Measurements from ENCODE around the gene KLHDC3.

Gene KLHDC3

GRCh38 chr6:42973926-42974325 is 40.1 kb upstream of the KLHDC3 start:
- peaks cover 4% of the 10 kb centered on the region; the same call in 1 of the 2 replicates for H3K79me2 ChIP-seq (ENCODE audit: insufficient read depth, low read length)
- no peaks in the 10 kb centered on the region for H3F3A ChIP-seq (ENCODE audit: insufficient read depth, low read length)
- H3K9ac ChIP-seq (ENCODE audit: low read length), result no peak overlapping the region
- H3K27me3 ChIP-seq (ENCODE audit: insufficient read depth, low read length), result no peaks in the 10 kb centered on the region
- no peak overlapping the region for H2AFZ ChIP-seq (ENCODE audit: low read length)
- H3K9me3 ChIP-seq (ENCODE audit: low read length), result no peaks in the 10 kb centered on the region
- H3K27ac ChIP-seq (ENCODE audit: low read depth, low read length, poor library complexity, severe bottlenecking), result peak overlapping the region; percentile 21
- TF ChIP-seq EZH2 (IDR thresholded peaks at IDR 0.05; ENCODE audit: borderline replicate concordance, low read length) (no peak), CTCF (IDR thresholded peaks at IDR 0.05; ENCODE audit: low read length) (no peak)
- no peak overlapping the region for H3K4me2 ChIP-seq (ENCODE audit: low read length)
- no peaks in the 10 kb centered on the region for H4K20me1 ChIP-seq (ENCODE audit: insufficient read depth, low read length)
- peaks cover 25% of the 10 kb centered on the region for H3K4me1 ChIP-seq (ENCODE audit: insufficient read depth, low read length, severe bottlenecking)
- H3K36me3 ChIP-seq (ENCODE audit: insufficient read depth, low read length), result peaks cover 27% of the 10 kb centered on the region
- no peak overlapping the region for H3K4me3 ChIP-seq (ENCODE audit: low read depth, low read length, poor library complexity, severe bottlenecking)
- H3K9me2 ChIP-seq (ENCODE audit: low read depth, low read length), result no peaks in the 10 kb centered on the region

- Histone ChIP-seq H3K27ac (ENCODE audit: low read depth, low read length, poor library complexity, severe bottlenecking) (peak overlapping the region; percentile 26), H4K20me1 (ENCODE audit: insufficient read depth, low read length) (no peaks in the 10 kb centered on the region), H2AFZ (ENCODE audit: low read length) (no peak overlapping the region), H3K79me2 (ENCODE audit: insufficient read depth, low read length) (peaks cover 4% of the 10 kb centered on the region; the same call in 1 of the 2 replicates), H3K27me3 (ENCODE audit: insufficient read depth, low read length) (no peaks in the 10 kb centered on the region), H3K9me2 (ENCODE audit: low read depth, low read length) (no peaks in the 10 kb centered on the region), H3K36me3 (ENCODE audit: insufficient read depth, low read length) (peaks cover 27% of the 10 kb centered on the region), H3K9ac (ENCODE audit: low read length) (no peak overlapping the region), H3K9me3 (ENCODE audit: low read length) (no peaks in the 10 kb centered on the region), H3K4me2 (ENCODE audit: low read length) (no peak overlapping the region; the same call in 1 of the 2 replicates), H3K4me3 (ENCODE audit: low read depth, low read length, poor library complexity, severe bottlenecking) (no peak overlapping the region), H3F3A (ENCODE audit: insufficient read depth, low read length) (no peaks in the 10 kb centered on the region), H3K4me1 (ENCODE audit: insufficient read depth, low read length, severe bottlenecking) (peaks cover 33% of the 10 kb centered on the region)
- TF ChIP-seq CTCF (IDR thresholded peaks at IDR 0.05; ENCODE audit: low read length) (no peak), EZH2 (IDR thresholded peaks at IDR 0.05; ENCODE audit: borderline replicate concordance, low read length) (no peak)
Observed at GRCh38 chr6:42974919-42975505, 39.0 kb upstream of the KLHDC3 start.

GRCh38 chr6:42978487-42978838 is 35.6 kb upstream of the KLHDC3 start:
- H3K9ac ChIP-seq (ENCODE audit: low read length), result peak overlapping the region; percentile 87
- no peaks in the 10 kb centered on the region for H3K9me3 ChIP-seq (ENCODE audit: low read length)
- peak overlapping the region; percentile 70 for H3K27ac ChIP-seq (ENCODE audit: low read depth, low read length, poor library complexity, severe bottlenecking)
- TF ChIP-seq CTCF (IDR thresholded peaks at IDR 0.05; ENCODE audit: low read length), result no peak
- TF ChIP-seq EZH2 (IDR thresholded peaks at IDR 0.05; ENCODE audit: borderline replicate concordance, low read length), result no peak
- peaks cover 26% of the 10 kb centered on the region for H3K36me3 ChIP-seq (ENCODE audit: insufficient read depth, low read length)
- peak overlapping the region; percentile 85 for H3K4me3 ChIP-seq (ENCODE audit: low read depth, low read length, poor library complexity, severe bottlenecking)
- H2AFZ ChIP-seq (ENCODE audit: low read length), result no peak overlapping the region
- no peaks in the 10 kb centered on the region for H3K27me3 ChIP-seq (ENCODE audit: insufficient read depth, low read length)
- peaks cover 4% of the 10 kb centered on the region; the same call in 1 of the 2 replicates for H3K79me2 ChIP-seq (ENCODE audit: insufficient read depth, low read length)
- peaks cover 35% of the 10 kb centered on the region for H3K4me1 ChIP-seq (ENCODE audit: insufficient read depth, low read length, severe bottlenecking)
- H4K20me1 ChIP-seq (ENCODE audit: insufficient read depth, low read length), result no peaks in the 10 kb centered on the region
- H3F3A ChIP-seq (ENCODE audit: insufficient read depth, low read length), result peaks cover 4% of the 10 kb centered on the region; the same call in 1 of the 2 replicates
- H3K9me2 ChIP-seq (ENCODE audit: low read depth, low read length), result no peaks in the 10 kb centered on the region
- H3K4me2 ChIP-seq (ENCODE audit: low read length), result peak overlapping the region; percentile 97
